GM19372 (cell line): ENCODE measurements around the gene LAMC2.
"Not testable (repeated sequence)": the region's sequence is repeated elsewhere in the genome, so short reads cannot be mapped to it uniquely, and the experiment has no call there.

Source experiments
- ATAC-seq: cut with Tn5 transposase; IDR thresholded peaks from one replicate; pipeline ENCODE4 v1.9.1; 2021; ENCODE audit warnings: mild to moderate bottlenecking, low read depth, moderate library complexity; ENCODE audit not compliant: unreplicated experiment

The LAMC2 gene

DNA sequence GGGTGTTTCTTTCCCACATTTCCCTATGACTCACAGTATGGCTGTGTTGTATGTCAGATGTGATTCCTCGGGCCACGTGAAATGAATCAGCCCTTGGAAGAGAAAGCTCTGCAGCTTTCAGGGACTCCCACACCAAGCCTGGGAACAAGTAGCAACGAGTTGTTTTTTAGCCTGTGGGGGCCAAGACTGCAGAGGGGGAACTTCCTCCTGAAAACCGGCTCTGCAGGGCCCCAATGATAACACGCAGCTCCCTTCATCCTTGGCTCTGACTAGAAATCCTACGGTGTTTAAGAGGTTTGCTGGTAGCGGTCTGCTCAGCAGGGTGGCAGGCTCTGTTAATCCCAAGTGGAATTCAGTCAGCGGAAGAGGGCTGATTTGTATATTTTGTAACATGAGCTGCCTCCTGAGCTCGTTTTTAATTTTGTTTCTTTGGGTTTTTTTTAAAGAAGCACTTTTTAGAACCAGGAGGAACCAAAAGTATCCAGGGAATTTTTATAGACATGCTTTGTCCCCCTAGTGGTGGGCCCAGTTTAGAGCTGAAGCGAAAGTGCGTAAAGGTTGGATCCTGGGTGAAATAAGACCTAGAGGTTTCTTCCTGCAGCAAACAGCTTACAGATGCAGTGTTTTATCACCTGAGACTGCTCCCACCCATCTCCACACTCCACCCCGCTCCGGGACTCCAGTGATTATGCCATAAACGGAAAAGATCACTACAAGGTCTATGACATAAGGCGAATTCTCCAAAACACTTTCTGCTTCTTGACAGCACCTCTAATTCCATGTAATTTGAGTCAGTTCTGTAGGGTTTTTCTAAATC lies 48.8 kb downstream of the LAMC2 start:
- no peak for ATAC-seq

DNA sequence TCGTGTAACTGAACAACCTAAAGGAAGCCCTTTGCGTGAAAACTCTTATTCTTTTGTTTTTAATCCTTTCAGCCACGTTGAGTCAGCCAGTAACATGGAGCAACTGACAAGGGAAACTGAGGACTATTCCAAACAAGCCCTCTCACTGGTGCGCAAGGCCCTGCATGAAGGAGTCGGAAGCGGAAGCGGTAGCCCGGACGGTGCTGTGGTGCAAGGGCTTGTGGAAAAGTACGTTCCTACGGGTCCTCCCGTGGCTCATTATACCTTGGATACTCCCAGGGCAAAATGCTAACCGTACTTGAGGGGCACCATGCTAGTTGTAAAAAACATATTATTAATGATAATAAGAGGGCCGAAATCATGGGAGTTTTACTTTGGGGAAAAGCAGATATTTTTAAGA lies 49.4 kb downstream of the LAMC2 start:
- no peak for ATAC-seq

DNA sequence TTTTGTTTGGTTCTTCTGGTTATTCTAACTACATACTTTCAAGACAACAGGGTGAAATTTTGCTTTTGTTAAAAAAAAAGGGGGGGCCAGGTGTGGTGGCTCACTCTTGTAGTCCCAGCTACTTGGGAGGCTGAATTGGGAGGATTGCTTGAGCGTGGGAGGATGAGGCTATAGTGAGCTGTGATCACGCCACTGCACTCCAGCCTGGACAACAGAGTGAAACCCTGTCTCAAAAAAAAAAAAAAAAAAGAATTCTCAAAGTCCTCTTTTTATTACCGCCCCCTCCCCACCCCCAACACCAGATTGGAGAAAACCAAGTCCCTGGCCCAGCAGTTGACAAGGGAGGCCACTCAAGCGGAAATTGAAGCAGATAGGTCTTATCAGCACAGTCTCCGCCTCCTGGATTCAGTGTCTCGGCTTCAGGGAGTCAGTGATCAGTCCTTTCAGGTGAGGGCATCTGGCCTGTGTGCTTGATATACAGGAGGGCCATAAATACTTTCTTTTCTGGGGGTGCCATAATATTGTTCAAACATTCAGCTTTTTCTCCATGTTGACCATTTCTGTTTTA lies 50.2 kb downstream of the LAMC2 start:
- ATAC-seq, result no peak

GRCh38 chr1:183237046-183237445 lies 51.0 kb downstream of the LAMC2 start:
- ATAC-seq, result no peak

GRCh38 chr1:183238071-183238470 lies 52.0 kb downstream of the LAMC2 start:
- ATAC-seq, result no peak

DNA sequence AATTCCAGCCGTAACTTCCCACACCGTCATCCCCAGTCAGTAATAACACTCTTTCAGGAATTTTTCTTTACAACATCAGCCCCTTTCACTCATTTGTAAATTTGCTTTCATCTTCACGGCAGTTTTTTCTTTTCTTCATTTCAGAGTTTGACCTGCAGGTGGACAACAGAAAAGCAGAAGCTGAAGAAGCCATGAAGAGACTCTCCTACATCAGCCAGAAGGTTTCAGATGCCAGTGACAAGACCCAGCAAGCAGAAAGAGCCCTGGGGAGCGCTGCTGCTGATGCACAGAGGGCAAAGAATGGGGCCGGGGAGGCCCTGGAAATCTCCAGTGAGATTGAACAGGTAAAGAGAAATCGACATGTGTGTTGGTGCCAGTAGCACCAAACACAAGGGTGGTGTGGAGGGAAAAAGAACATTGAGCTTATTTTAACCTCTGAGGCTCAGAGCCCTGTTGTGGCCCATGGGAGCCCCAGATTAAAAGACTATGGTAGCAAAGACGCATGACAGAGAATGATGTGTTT lies 53.2 kb downstream of the LAMC2 start:
- no peak for ATAC-seq

DNA sequence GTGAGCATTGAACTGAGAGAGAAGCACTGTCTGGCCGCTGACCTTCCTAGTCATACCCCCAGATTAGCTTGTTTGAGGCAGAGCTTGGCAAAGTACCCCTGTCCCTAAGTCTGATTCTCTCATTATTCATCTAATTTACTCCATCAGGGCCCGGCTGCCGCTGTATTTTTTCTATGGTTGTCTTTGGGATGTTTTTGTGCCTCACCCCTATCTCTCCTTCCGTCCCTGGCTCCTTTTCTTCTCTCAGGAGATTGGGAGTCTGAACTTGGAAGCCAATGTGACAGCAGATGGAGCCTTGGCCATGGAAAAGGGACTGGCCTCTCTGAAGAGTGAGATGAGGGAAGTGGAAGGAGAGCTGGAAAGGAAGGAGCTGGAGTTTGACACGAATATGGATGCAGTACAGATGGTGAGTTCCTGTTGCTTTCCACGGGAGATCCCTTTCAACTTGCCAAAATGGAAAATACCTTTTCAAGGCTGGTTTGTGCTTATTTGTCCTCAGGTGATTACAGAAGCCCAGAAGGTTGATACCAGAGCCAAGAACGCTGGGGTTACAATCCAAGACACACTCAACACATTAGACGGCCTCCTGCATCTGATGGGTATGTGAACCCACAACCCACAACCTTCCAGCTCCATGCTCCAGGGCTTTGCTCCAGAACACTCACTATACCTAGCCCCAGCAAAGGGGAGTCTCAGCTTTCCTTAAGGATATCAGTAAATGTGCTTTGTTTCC lies 53.9 kb downstream of the LAMC2 start:
- ATAC-seq, result no peak

DNA sequence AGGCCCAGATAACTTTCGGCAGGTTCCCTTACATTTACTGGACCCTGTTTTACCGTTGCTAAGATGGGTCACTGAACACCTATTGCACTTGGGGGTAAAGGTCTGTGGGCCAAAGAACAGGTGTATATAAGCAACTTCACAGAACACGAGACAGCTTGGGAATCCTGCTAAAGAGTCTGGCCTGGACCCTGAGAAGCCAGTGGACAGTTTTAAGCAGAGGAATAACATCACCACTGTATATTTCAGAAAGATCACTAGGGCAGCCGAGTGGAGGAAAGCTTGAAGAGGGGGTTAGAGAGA lies 54.4 kb downstream of the LAMC2 start:
- ATAC-seq, result no peak

DNA sequence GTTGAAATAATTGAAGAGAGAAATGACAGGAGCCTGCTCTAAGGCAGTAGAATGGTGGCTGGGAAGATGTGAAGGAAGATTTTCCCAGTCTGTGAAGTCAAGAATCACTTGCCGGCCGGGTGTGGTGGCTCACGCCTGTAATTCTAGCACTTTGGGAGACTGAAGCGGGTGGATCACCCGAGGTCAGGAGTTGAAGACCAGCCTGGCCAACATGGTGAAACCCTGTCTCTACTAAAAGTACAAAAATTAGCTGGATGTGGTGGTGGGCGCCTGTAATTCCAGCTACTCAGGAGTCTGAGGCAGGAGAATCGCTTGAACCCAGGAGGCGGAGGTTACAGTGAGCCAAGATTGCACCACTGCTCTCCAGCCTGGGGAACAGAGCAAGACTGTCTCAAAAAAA lies 54.8 kb downstream of the LAMC2 start:
- not testable (repeated sequence) for ATAC-seq

GRCh38 chr1:183241471-183241870 lies 55.4 kb downstream of the LAMC2 start:
- ATAC-seq, result no peak

DNA sequence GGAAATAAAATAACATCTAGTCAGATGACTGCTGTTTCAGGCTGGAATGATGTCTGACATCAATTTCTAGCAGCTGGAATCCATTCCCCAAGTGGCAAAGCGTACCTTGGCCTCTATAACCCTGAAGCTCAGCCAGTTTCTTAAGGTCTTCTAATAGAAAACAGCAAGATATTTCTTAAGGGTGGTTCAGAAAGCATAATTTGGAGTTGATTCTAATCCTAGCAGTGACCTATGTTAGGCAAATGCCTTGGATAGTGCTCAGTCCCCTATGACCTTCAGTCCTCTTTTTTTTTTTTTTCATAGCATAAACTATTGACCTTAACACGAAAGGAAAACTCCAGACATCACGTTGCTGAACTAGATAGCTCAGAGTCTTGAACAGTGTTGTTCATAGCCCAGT lies 56.5 kb downstream of the LAMC2 start:
- no peak for ATAC-seq

DNA sequence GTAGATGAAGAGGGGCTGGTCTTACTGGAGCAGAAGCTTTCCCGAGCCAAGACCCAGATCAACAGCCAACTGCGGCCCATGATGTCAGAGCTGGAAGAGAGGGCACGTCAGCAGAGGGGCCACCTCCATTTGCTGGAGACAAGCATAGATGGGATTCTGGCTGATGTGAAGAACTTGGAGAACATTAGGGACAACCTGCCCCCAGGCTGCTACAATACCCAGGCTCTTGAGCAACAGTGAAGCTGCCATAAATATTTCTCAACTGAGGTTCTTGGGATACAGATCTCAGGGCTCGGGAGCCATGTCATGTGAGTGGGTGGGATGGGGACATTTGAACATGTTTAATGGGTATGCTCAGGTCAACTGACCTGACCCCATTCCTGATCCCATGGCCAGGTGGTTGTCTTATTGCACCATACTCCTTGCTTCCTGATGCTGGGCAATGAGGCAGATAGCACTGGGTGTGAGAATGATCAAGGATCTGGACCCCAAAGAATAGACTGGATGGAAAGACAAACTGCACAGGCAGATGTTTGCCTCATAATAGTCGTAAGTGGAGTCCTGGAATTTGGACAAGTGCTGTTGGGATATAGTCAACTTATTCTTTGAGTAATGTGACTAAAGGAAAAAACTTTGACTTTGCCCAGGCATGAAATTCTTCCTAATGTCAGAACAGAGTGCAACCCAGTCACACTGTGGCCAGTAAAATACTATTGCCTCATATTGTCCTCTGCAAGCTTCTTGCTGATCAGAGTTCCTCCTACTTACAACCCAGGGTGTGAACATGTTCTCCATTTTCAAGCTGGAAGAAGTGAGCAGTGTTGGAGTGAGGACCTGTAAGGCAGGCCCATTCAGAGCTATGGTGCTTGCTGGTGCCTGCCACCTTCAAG lies 57.3 kb downstream of the LAMC2 start:
- ATAC-seq, result no peak

GRCh38 chr1:183244466-183244865 lies 58.4 kb downstream of the LAMC2 start:
- ATAC-seq, result no peak

GRCh38 chr1:183245357-183245756 lies 59.3 kb downstream of the LAMC2 start:
- ATAC-seq, result no peak

DNA sequence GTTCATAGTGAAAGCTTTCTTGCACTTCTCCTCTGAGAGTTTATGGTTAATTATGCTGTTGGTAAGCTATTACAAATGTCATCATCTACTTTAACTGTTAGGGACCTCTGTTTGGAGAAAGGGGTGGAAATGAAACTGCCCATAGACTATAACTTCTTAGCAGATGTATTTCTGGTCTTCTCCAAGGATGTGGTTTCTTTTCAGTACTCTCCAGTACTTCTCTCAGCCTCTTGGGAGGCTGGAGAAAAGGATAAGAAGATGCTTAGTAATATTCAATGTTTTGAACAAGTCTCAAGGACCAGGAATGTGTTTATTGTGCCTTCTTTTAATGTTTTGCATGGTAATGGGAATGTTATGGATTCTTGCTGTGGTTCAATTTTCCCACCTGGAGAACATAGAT lies 60.4 kb downstream of the LAMC2 start:
- no peak for ATAC-seq

GRCh38 chr1:183247066-183247465 lies 61.0 kb downstream of the LAMC2 start:
- no peak for ATAC-seq

- no peak for ATAC-seq
Observed at GRCh38 chr1:183247484-183247883, 61.4 kb downstream of the LAMC2 start.

DNA sequence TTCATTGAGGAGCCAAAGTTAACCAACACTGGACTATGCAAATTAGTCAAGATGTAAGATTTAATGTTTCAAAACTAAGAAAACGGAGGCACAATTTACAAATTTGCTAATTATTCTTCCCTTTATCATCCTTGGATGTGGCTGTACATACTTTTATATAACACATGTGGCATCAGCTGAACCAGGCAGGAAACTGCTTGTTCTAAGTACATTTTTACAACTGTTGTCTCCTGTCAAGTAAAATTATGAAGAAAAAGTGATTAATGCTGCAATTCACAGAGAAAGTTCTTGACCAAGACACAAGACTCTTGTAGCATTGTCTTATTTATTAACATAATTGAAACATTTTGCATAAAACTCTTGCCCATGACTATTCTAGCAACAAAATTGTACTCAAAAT lies 61.9 kb downstream of the LAMC2 start:
- no peak for ATAC-seq

DNA sequence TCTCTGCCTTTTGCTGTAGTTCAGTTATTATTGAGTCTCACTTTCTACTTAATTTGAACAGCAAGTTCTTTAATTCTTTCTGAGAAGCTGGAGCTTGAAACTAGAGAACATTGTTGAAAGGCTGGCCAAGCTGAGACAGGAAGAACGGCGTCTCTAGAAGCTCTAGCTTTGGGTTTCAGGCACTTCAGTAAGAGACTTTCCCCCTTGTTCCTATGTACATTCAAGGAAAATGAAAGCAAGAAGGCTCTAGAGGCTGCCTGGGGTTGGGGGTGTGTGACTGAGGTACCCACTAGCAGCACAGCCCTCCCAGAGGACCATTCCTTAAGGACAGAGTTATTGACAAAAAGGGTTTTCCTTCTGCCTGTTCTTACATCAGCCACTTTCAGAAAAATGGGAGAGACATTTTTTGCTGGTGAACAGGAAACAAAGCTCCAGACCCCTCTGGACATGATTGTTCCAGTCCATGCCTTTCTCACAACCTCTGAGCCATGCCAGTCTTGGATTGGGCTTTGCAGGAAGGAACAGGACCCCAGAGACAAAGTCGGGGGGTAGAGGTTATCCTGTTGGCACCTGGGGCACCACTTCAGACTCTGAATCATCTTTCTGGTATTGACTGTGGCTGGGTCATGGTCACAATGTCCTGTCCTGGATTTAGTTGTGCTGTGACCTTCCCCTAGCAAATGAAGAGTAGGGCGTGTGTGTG lies 63.1 kb downstream of the LAMC2 start:
- no peak for ATAC-seq

DNA sequence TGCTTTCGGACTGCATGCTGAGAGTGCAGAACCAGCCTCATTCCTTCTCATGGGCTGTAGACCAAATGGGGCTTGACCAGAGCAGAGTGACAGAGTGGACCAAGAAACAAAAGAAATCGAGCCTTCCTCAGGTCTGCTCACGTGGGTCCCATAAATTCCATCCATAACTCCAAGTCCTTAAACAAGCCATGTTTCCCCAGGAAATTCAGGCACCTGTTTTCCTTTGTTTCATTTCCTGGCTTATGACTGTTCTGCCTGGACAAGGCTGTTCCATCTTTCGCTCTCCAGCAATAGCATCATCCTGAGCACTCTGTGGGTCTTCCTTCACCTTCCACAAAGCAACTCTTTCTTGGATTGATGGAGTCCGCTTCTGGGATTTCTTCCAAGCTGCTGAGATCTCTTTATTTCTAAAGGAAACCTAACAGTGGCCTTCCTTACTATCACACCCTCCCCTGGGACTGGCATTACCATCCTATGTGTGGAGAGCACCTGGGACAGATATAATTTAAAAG lies 63.9 kb downstream of the LAMC2 start:
- no peak for ATAC-seq
